ENCODE data around the gene TIAM2.
A peak's percentile ranks its signal among the peaks of the same experiment; 100 is the strongest.

TIAM2 gene

GRCh38 chr6:155245193-155245592 lies 250.1 kb downstream of the TIAM2 start:
- FAIRE-seq, result no peak

GRCh38 chr6:155245831-155246230 lies 250.7 kb downstream of the TIAM2 start:
- no peak for FAIRE-seq

More at GRCh38 chr6:155245193-155245592, 250.1 kb downstream of the TIAM2 start:
- no peak for DNase-seq (ENCODE audit: extremely low spot score, insufficient read length, low read depth)

GRCh38 chr6:155246825-155247224 lies 251.7 kb downstream of the TIAM2 start:
- DNase-seq (ENCODE audit: extremely low spot score, insufficient read length, low read depth) (no peak), FAIRE-seq (no peak)

More at GRCh38 chr6:155245831-155246230, 250.7 kb downstream of the TIAM2 start:
- DNase-seq (ENCODE audit: extremely low spot score, insufficient read length, low read depth), result no peak

GRCh38 chr6:155247618-155248007 lies 252.5 kb downstream of the TIAM2 start:
- no peak for FAIRE-seq
- no peak for DNase-seq (ENCODE audit: extremely low spot score, insufficient read length, low read depth)

GRCh38 chr6:155248008-155249001 lies 253.2 kb downstream of the TIAM2 start:
- peak; percentile 74 for FAIRE-seq
- peak; percentile 39 for DNase-seq (ENCODE audit: extremely low spot score, insufficient read length, low read depth)

- DNase-seq (ENCODE audit: extremely low spot score, insufficient read length, low read depth) (no peak), FAIRE-seq (no peak)
Measured at GRCh38 chr6:155250701-155251381, 255.7 kb downstream of the TIAM2 start.

GRCh38 chr6:155252581-155252980 lies 257.5 kb downstream of the TIAM2 start:
- DNase-seq (ENCODE audit: extremely low spot score, insufficient read length, low read depth) (no peak), FAIRE-seq (no peak)

- no peak for FAIRE-seq
- no peak for DNase-seq (ENCODE audit: extremely low spot score, insufficient read length, low read depth)
Measured at GRCh38 chr6:155253337-155253736, 258.2 kb downstream of the TIAM2 start.

- FAIRE-seq (no peak), DNase-seq (ENCODE audit: extremely low spot score, insufficient read length, low read depth) (no peak)
Measured at GRCh38 chr6:155254139-155254538, 259.0 kb downstream of the TIAM2 start.

- FAIRE-seq (no peak), DNase-seq (ENCODE audit: extremely low spot score, insufficient read length, low read depth) (no peak)
Measured at GRCh38 chr6:155256122-155256795, 261.1 kb downstream of the TIAM2 start.

- FAIRE-seq (no peak), DNase-seq (ENCODE audit: extremely low spot score, insufficient read length, low read depth) (no peak)
Measured at GRCh38 chr6:155257796-155258195, 262.7 kb downstream of the TIAM2 start.

GRCh38 chr6:155259204-155259603 lies 264.1 kb downstream of the TIAM2 start:
- no peak for DNase-seq (ENCODE audit: extremely low spot score, insufficient read length, low read depth)
- no peak for FAIRE-seq

- DNase-seq (ENCODE audit: extremely low spot score, insufficient read length, low read depth) (no peak), FAIRE-seq (no peak)
Measured at GRCh38 chr6:155259897-155260296, 264.8 kb downstream of the TIAM2 start.

- DNase-seq (ENCODE audit: extremely low spot score, insufficient read length, low read depth), result no peak
- peak; percentile 44 for FAIRE-seq
Measured at GRCh38 chr6:155260686-155261085, 265.6 kb downstream of the TIAM2 start.

GRCh38 chr6:155261111-155261900 lies 266.2 kb downstream of the TIAM2 start:
- FAIRE-seq, result no peak
- DNase-seq (ENCODE audit: extremely low spot score, insufficient read length, low read depth), result no peak

- no peak for FAIRE-seq
- DNase-seq (ENCODE audit: extremely low spot score, insufficient read length, low read depth), result no peak
Measured at GRCh38 chr6:155262655-155263054, 267.5 kb downstream of the TIAM2 start.

- DNase-seq (ENCODE audit: extremely low spot score, insufficient read length, low read depth) (no peak), FAIRE-seq (no peak)
Measured at GRCh38 chr6:155263373-155264063, 268.4 kb downstream of the TIAM2 start, which contains the start of gene CLDN20. Gene CLDN20 (plus strand): TSS chr6:155264013. CDS start chr6:155275720, 11,707 bp downstream.

GRCh38 chr6:155264693-155265320 lies 269.7 kb downstream of the TIAM2 start:
- no peak for DNase-seq (ENCODE audit: extremely low spot score, insufficient read length, low read depth)
- no peak for FAIRE-seq
